Retinal pigment epithelial cell (primary cell): ENCODE results near the gene SEC61A2.
A peak's percentile ranks its signal among the peaks of the same experiment; 100 is the strongest.

Source experiments
- DNase-seq: peaks from one replicate; pipeline ENCODE4 v3.0.0-alpha.2; 2010; ENCODE audit warnings: low read depth
- H3K4me3 ChIP-seq: 2 replicates; pipeline ENCODE4 v1.5.1; 2011; ENCODE audit warnings: mild to moderate bottlenecking, low read length, control low read depth, moderate library complexity
- TF ChIP-seq, protein P1 (sequence below): conservative IDR thresholded peaks from 2 replicates; pipeline ENCODE4 v1.5.1; 2011; ENCODE audit warnings: low read depth, low read length, control low read depth, inconsistent platforms

SEC61A2 gene

DNA sequence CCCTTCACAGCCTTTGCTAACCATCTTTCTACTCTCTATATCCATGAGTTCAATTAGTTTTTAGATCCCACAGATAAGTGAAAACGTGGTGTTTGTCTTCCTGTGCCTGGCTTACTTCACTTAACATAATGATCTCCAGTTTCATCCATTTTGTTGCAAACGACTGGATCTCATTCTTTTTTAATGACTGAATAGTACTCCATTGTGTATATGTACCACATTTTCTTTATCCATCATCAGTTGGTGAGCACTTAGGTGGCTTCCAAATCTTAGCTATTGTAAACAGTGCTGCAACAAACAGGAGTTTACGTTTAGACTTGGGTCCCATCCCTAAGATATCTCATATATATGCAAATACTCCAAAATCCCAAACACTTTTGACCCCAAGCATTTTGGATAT, 75.6 kb downstream of the SEC61A2 start:
- TF ChIP-seq, protein P1, sequence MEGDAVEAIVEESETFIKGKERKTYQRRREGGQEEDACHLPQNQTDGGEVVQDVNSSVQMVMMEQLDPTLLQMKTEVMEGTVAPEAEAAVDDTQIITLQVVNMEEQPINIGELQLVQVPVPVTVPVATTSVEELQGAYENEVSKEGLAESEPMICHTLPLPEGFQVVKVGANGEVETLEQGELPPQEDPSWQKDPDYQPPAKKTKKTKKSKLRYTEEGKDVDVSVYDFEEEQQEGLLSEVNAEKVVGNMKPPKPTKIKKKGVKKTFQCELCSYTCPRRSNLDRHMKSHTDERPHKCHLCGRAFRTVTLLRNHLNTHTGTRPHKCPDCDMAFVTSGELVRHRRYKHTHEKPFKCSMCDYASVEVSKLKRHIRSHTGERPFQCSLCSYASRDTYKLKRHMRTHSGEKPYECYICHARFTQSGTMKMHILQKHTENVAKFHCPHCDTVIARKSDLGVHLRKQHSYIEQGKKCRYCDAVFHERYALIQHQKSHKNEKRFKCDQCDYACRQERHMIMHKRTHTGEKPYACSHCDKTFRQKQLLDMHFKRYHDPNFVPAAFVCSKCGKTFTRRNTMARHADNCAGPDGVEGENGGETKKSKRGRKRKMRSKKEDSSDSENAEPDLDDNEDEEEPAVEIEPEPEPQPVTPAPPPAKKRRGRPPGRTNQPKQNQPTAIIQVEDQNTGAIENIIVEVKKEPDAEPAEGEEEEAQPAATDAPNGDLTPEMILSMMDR, result no peak
- no peak overlapping the region for H3K4me3 ChIP-seq
- no peak for DNase-seq

DNA sequence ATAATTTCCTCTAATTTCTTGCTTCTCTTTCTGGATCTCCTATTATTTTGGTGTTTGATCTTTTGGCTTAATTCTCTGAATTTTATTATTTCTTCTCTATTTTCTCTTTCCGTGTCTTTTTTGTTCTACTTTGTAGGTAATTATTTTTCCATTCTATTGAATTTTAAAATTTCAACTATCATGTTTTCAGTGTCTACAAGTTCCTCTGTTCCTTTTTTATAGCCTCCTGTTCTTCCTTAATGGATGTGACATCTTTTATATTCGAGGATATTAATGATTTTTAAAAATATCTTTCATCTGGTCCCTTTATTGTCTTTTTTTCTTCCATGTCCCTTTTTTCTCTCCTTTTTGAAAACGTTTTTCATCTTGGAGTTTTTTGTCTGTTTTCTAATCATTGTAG, 77.6 kb downstream of the SEC61A2 start:
- TF ChIP-seq, protein P1, result no peak
- H3K4me3 ChIP-seq, result no peak overlapping the region
- DNase-seq, result no peak

DNA sequence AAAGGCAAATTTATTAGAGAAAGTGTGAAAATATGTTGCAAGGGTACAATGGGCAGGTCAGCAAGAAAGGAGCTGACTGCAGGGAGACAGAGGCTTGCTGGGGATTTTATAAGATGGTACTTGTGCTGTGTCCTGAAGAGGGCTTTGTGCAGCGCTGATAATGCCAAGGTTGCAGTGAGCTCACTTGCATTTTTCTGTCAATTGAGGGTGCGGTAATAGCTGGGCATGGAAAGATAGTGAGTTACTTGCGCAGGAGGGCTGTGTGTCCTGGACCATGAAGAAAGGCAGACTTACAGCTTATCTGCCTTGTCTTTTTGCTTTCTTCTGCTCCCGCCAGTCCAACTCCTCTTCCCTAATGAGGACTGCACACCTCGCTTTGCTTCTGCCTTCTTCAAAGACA, 79.0 kb downstream of the SEC61A2 start:
- DNase-seq, result no peak
- no peak overlapping the region for H3K4me3 ChIP-seq
- TF ChIP-seq, protein P1, result no peak

DNA sequence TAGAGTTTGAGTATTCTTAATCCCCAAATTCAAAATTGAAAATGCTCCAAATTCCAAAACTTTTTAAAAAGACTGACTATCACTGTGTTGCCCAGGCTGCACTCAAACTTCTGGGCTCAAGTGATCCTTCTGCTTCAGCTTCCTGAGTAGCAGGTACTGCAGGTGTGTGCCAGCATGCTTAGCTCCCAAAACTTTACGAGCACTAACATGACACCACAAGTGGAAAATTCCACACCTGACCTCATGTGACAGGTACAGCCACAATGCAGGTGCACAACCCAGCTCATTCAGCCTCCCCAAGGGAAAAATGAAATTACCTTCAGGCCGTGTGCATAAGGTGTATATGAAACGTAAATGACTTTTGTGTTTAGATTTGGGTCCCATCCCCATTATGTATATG, 83.0 kb downstream of the SEC61A2 start:
- no peak for DNase-seq
- TF ChIP-seq, protein P1, result no peak
- H3K4me3 ChIP-seq, result no peak overlapping the region

DNA sequence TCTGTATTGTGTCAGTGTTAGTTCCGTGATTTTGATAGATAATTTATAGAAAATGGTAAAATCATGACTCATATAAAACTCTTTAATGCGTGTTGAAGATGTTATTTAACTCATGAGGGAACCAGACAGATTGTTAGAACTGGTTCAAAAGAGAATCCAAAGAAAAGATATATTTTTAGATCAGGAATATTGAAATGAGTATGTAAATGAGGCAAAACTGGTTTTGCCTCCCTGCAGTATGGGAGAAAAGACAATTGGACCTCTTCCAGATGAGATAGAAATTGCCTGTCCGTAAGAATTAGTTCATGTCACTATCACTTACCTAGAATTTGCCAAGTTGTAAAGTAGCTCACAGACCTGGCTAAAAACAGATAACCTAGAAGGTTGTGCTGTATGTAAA, 84.1 kb downstream of the SEC61A2 start:
- TF ChIP-seq, protein P1, result no peak
- H3K4me3 ChIP-seq, result no peak overlapping the region
- no peak for DNase-seq

DNA sequence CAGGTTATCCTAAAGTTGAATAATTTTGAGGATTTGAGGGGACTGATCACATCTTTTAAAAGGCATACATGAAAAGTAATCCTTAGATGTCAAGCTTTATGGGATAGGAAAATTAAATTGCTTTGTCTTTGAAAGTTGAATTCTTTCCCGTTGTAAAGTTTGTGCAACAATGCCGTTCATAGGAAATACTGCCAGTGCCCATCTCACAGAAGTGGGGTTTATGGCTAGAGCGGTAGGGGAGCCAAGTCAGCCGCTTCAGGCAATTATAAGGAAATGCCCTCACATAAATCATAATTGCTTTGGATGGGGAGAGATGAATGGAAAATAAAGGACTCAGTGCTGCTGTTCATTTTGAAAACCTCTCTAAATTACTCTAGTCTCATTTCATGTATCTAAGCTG, 84.6 kb downstream of the SEC61A2 start:
- H3K4me3 ChIP-seq, result no peak overlapping the region
- TF ChIP-seq, protein P1, result no peak
- no peak for DNase-seq

DNA sequence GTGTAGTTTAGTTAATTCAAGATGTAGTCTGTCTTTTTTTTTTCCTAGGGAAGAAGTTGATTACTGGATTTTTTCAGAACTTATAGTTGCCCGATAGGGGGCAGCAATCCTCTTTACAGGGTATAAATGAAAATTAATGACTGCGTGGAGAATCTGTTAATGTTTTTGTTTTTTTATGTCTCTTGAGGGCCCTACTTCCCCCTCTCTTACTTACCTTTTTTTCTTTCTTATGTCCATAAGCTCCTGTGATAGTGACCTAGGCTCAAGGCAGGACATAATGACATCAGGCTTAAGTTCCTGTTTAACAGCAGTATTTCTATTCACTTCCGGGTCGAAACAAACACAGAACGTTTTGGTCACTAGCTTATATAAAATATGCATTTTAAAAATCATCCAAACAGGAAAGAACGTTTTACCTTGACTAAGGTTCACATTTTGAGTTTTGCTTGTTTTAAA, 85.3 kb downstream of the SEC61A2 start:
- H3K4me3 ChIP-seq, result no peak overlapping the region
- DNase-seq, result no peak
- TF ChIP-seq, protein P1, result peak; percentile 68
